ENCODE results near the gene RRP1. TPM values are rescaled to one million over a fixed set of nuclear protein-coding genes. Genes with fewer than 3 reads are reported as not detected.

The RRP1 gene
- total RNA-seq, 8 experiments from 2014 or later = 11.0 to 38.4 (median 18.3) TPM

GRCh38 chr21:43762303-43763128 lies 26.9 kb upstream of the RRP1 start:
- in situ Hi-C loops (cut with MboI; ENCODE audit: low pct_unique_long_range_greater_than_20kb in 2 of 9, low sequenced_read_pairs in 9 of 9, unreplicated experiment in 9 of 9) = no loop called here
- Histone ChIP-seq H3K27ac (no peak overlapping the region), H3K4me1 (replicated peaks in 1 of 2) (peaks cover 13% of the 10 kb centered on the region in 2 donors), H3K4me3 (no peak overlapping the region)
- 92 to 100% (median 100%) methylated on average over 1 to 2 of the region's 15 CpGs; no CpG with 5 or more reads in 5 of the 10 experiments for WGBS, 10 experiments
- ATAC-seq (replicated peaks in 6 of 8) = no peak

GRCh38 chr21:43763901-43764523 lies 25.4 kb upstream of the RRP1 start:
- WGBS, 10 experiments = 50 to 100% (median 89%) methylated on average over 1 to 5 of the region's 10 CpGs; no CpG with 5 or more reads in 4 of the 10 experiments
- no peak for ATAC-seq (replicated peaks in 6 of 8)
- no peak overlapping the region for H3K4me3 ChIP-seq
- in situ Hi-C loops (cut with MboI; ENCODE audit: low pct_unique_long_range_greater_than_20kb in 2 of 9, low sequenced_read_pairs in 9 of 9, unreplicated experiment in 9 of 9) = no loop called here
- H3K4me1 ChIP-seq (replicated peaks in 1 of 2) = peaks cover 19 to 26% of the 10 kb centered on the region in 2 donors
- H3K27ac ChIP-seq = no peak overlapping the region

- 48 to 100% (median 93%) methylated on average over 1 to 7 of the region's 19 CpGs; no CpG with 5 or more reads in 4 of the 10 experiments for WGBS, 10 experiments
- no peak for ATAC-seq (replicated peaks in 6 of 8)
- H3K4me1 ChIP-seq (replicated peaks in 1 of 2) = peaks cover 19 to 26% of the 10 kb centered on the region in 2 donors
- no peak overlapping the region for H3K27ac ChIP-seq
- in situ Hi-C loops (cut with MboI; ENCODE audit: low pct_unique_long_range_greater_than_20kb in 2 of 9, low sequenced_read_pairs in 9 of 9, unreplicated experiment in 9 of 9) = no loop called here
- H3K4me3 ChIP-seq = no peak overlapping the region
Measured at GRCh38 chr21:43764576-43765495, 24.5 kb upstream of the RRP1 start.

GRCh38 chr21:43766734-43767497 lies 22.5 kb upstream of the RRP1 start:
- peak in 5 of 8 experiments; percentile 24 to 56 (median 35) for ATAC-seq (replicated peaks in 6 of 8)
- Histone ChIP-seq H3K27ac (peak overlapping the region in 1 of 2 donors; percentile 42), H3K4me1 (replicated peaks in 1 of 2) (peaks cover 19 to 26% of the 10 kb centered on the region in 2 donors), H3K4me3 (no peak overlapping the region)
- WGBS, 10 experiments = 20 to 100% (median 90%) methylated on average over 1 to 21 of the region's 34 CpGs; no CpG with 5 or more reads in 2 of the 10 experiments
- in situ Hi-C loops (cut with MboI; ENCODE audit: low pct_unique_long_range_greater_than_20kb in 2 of 9, low sequenced_read_pairs in 9 of 9, unreplicated experiment in 9 of 9) = no loop called here

GRCh38 chr21:43767498-43767983 lies 21.8 kb upstream of the RRP1 start:
- H3K4me3 ChIP-seq = no peak overlapping the region
- WGBS, 10 experiments = 96 to 100% (median 100%) methylated on average over 1 to 5 of the region's 15 CpGs; no CpG with 5 or more reads in 6 of the 10 experiments
- in situ Hi-C loops (cut with MboI; ENCODE audit: low pct_unique_long_range_greater_than_20kb in 2 of 9, low sequenced_read_pairs in 9 of 9, unreplicated experiment in 9 of 9) = no loop called here
- peak overlapping the region in 1 of 2 donors; percentile 22 for H3K27ac ChIP-seq
- ATAC-seq (replicated peaks in 6 of 8) = no peak
- H3K4me1 ChIP-seq (replicated peaks in 1 of 2) = peaks cover 19 to 26% of the 10 kb centered on the region in 2 donors

GRCh38 chr21:43767984-43768867 lies 21.2 kb upstream of the RRP1 start:
- H3K27ac ChIP-seq = peak overlapping the region in 1 of 2 donors; percentile 22
- ATAC-seq (replicated peaks in 6 of 8) = peak; percentile 52 to 90 (median 70)
- WGBS, 10 experiments = 13 to 67% (median 40%) methylated on average over 3 to 10 of the region's 34 CpGs; no CpG with 5 or more reads in 6 of the 10 experiments
- H3K4me1 ChIP-seq (replicated peaks in 1 of 2) = peaks cover 19 to 26% of the 10 kb centered on the region in 2 donors
- no peak overlapping the region for H3K4me3 ChIP-seq
- in situ Hi-C loops (cut with MboI; ENCODE audit: low pct_unique_long_range_greater_than_20kb in 2 of 9, low sequenced_read_pairs in 9 of 9, unreplicated experiment in 9 of 9) = no loop called here

GRCh38 chr21:43768868-43769167 lies 20.6 kb upstream of the RRP1 start:
- Histone ChIP-seq H3K4me3 (no peak overlapping the region), H3K27ac (peak overlapping the region in 1 of 2 donors; percentile 22), H3K4me1 (replicated peaks in 1 of 2) (peaks cover 19 to 26% of the 10 kb centered on the region in 2 donors)
- in situ Hi-C loops (cut with MboI; ENCODE audit: low pct_unique_long_range_greater_than_20kb in 2 of 9, low sequenced_read_pairs in 9 of 9, unreplicated experiment in 9 of 9) = no loop called here
- ATAC-seq (replicated peaks in 6 of 8) = peak in 1 of 8 experiments; percentile 5
- WGBS, 10 experiments = 73 to 100% (median 100%) methylated on average over 1 to 7 of the region's 8 CpGs; no CpG with 5 or more reads in 5 of the 10 experiments

- in situ Hi-C loops (cut with MboI; ENCODE audit: low pct_unique_long_range_greater_than_20kb in 2 of 9, low sequenced_read_pairs in 9 of 9, unreplicated experiment in 9 of 9) = no loop called here
- Histone ChIP-seq H3K4me3 (no peak overlapping the region), H3K27ac (no peak overlapping the region), H3K4me1 (replicated peaks in 1 of 2) (peaks cover 19 to 26% of the 10 kb centered on the region in 2 donors)
- no peak for ATAC-seq (replicated peaks in 6 of 8)
- 89 to 100% (median 90%) methylated on average over 2 to 7 of the region's 11 CpGs; no CpG with 5 or more reads in 5 of the 10 experiments for WGBS, 10 experiments
Measured at GRCh38 chr21:43769325-43769958, 19.9 kb upstream of the RRP1 start.

GRCh38 chr21:43770066-43770655 lies 19.2 kb upstream of the RRP1 start:
- ATAC-seq (replicated peaks in 6 of 8) = no peak

GRCh38 chr21:43771199-43771675 lies 18.1 kb upstream of the RRP1 start:
- WGBS, 10 experiments = 56 to 100% (median 67%) methylated on average over 1 to 6 of the region's 13 CpGs; no CpG with 5 or more reads in 3 of the 10 experiments
- in situ Hi-C loops (cut with MboI; ENCODE audit: low pct_unique_long_range_greater_than_20kb in 2 of 9, low sequenced_read_pairs in 9 of 9, unreplicated experiment in 9 of 9) = no loop called here
- ATAC-seq (replicated peaks in 6 of 8) = no peak

More at GRCh38 chr21:43770066-43770655, 19.2 kb upstream of the RRP1 start:
- in situ Hi-C loops (cut with MboI; ENCODE audit: low pct_unique_long_range_greater_than_20kb in 2 of 9, low sequenced_read_pairs in 9 of 9, unreplicated experiment in 9 of 9) = no loop called here
- WGBS, 10 experiments = 82 to 97% (median 90%) methylated on average over 2 to 12 of the region's 21 CpGs; no CpG with 5 or more reads in 3 of the 10 experiments
- H3K27ac ChIP-seq = no peak overlapping the region
- H3K4me3 ChIP-seq = no peak overlapping the region
- peaks cover 25 to 31% of the 10 kb centered on the region in 2 donors for H3K4me1 ChIP-seq (replicated peaks in 1 of 2)

More at GRCh38 chr21:43771199-43771675, 18.1 kb upstream of the RRP1 start:
- H3K4me1 ChIP-seq (replicated peaks in 1 of 2) = peaks cover 28 to 35% of the 10 kb centered on the region in 2 donors
- no peak overlapping the region for H3K4me3 ChIP-seq
- no peak overlapping the region for H3K27ac ChIP-seq
